ENCODE data around the gene PLD1. TPM values are rescaled to one million over a fixed set of nuclear protein-coding genes. Genes with fewer than 3 reads are reported as not detected.

Gene PLD1
- total and polyA plus RNA-seq, 10 of the 15 experiments (the other 5 are each of a cell fraction or from before 2014, with no cell fraction given): 2.9 to 108 (median 3.6) TPM

- no peak overlapping the region for H2AFZ ChIP-seq (ENCODE audit: control insufficient read depth, low read depth, low read length)
These were observed 123.2 kb downstream of the PLD1 start for GRCh38 chr3:171687064-171687463.

More at GRCh38 chr3:171687064-171687463, 123.2 kb downstream of the PLD1 start:
- ATAC-seq (no peak), FAIRE-seq (no peak), DNase-seq (ENCODE audit: low read depth, low spot score) (no peak)
- Histone ChIP-seq H3K36me3 (ENCODE audit: control insufficient read depth in 2 of 2, insufficient read depth in 2 of 2, low read length in 1 of 2) (no peaks in the 10 kb centered on the region), H3K4me3 (no peak overlapping the region), H3K79me2 (ENCODE audit: control insufficient read depth, insufficient read depth, low read length) (no peaks in the 10 kb centered on the region), H4K20me1 (ENCODE audit: control insufficient read depth, insufficient read depth) (no peaks in the 10 kb centered on the region), H3K27me3 (replicated peaks in 1 of 2; ENCODE audit: control insufficient read depth in 2 of 2, insufficient read depth in 2 of 2, low read length in 1 of 2) (no peaks in the 10 kb centered on the region), H3K27ac (ENCODE audit: control insufficient read depth, insufficient read depth) (no peak overlapping the region), H3K4me1 (ENCODE audit: control insufficient read depth, insufficient read depth, low read length) (peaks cover 3% of the 10 kb centered on the region; the same call in 1 of the 2 replicates), H3K4me2 (ENCODE audit: control insufficient read depth, insufficient read depth) (no peak overlapping the region), H3K9ac (ENCODE audit: control insufficient read depth, insufficient read depth, low read length) (no peak overlapping the region), H3K9me3 (replicated peaks; ENCODE audit: control insufficient read depth, insufficient read depth, low read length) (no peaks in the 10 kb centered on the region; the same call in 2 of the 3 replicates)
- intact Hi-C loops (cut with micrococcal nuclease; ENCODE audit: unreplicated experiment) (no loop called here), in situ Hi-C loops (cut with MboI) (no loop called here)
- no peak for TF ChIP-seq POU2F2 (IDR thresholded peaks at IDR 0.05; ENCODE audit: borderline replicate concordance, low read depth, low read length)
- no peak for TF ChIP-seq RELA (IDR thresholded peaks at IDR 0.05; ENCODE audit: borderline replicate concordance, partially characterized antibody)
- no peak for TF ChIP-seq ZNF207 (IDR thresholded peaks at IDR 0.05; ENCODE audit: borderline replicate concordance)
- TF ChIP-seq SIX5 (IDR thresholded peaks at IDR 0.05; ENCODE audit: low read depth, low read length, severe bottlenecking): no peak
- no peak for TF ChIP-seq ZNF687 (IDR thresholded peaks at IDR 0.05)
- no peak for TF ChIP-seq PAX8 (IDR thresholded peaks at IDR 0.05)
- no peak for TF ChIP-seq RAD21 (IDR thresholded peaks at IDR 0.05; ENCODE audit: insufficient read depth, low read depth, low read length)
- TF ChIP-seq IRF3 (IDR thresholded peaks at IDR 0.05): no peak
- TF ChIP-seq JUNB (IDR thresholded peaks at IDR 0.05): no peak
- TF ChIP-seq USF2 (IDR thresholded peaks at IDR 0.05; ENCODE audit: borderline replicate concordance, low read depth, low read length): no peak
- SMC1A ChIA-PET (ENCODE audit: uncharacterized antibody, unreplicated experiment): interaction anchor here (0.6 to 3.8 kb wide), 7 partner anchors 8 to 152 kb away, joined by 3 to 23 read pairs (median 3); no protein-coding TSS in a partner anchor
- BruUV-seq (replicated peaks): no TSS peak
- 46% methylated on average over 5 of the region's 5 CpGs for WGBS (ENCODE audit: insufficient coverage, insufficient replicate concordance, low lambda C conversion rate, missing lambda C conversion rate)
- RAD21 ChIA-PET (ENCODE audit: unreplicated experiment): no interaction called here
- CTCF ChIA-PET: interaction anchor here (0.7 to 4.3 kb wide), 8 partner anchors 9 to 142 kb away, joined by 3 to 23 read pairs (median 4); no protein-coding TSS in a partner anchor
- POLR2A ChIA-PET: no interaction called here

Data from GM12878 (cell line).